ENCODE measurements around the gene MCCC2. TPM values are rescaled to one million over a fixed set of nuclear protein-coding genes. Genes with fewer than 3 reads are reported as not detected.
"Not testable (repeated sequence)": the region's sequence is repeated elsewhere in the genome, so short reads cannot be mapped to it uniquely, and the experiment has no call there.

Gene MCCC2
- total and polyA plus RNA-seq, 12 donors = 53.6 to 149 (median 123) TPM

DNA sequence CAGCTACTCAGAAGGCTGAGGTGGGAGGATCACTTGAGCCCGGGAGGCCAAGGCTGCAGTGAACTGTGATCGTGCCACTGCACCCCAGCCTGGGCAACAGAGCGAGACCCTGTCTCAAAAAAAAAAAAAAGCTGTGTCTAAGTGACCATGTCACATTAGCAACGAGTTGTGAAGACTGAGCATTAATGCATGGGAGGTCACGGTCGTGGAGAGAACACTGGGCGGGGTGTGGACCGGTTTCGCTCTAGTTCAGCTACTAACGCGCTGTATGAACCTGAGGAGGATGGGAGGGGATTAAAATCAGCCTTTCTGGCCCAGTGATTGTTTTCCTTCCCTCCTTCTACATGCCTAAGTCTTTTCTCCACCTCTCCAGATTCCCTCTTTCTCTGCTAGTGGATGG is 75.2 kb downstream of the MCCC2 start:
- intact Hi-C loops (cut with DNase I) = no loop called here
- Histone ChIP-seq H3K27me3 (no peaks in the 10 kb centered on the region), H3K36me3 (peaks cover 0 to 13% (median 4%) of the 10 kb centered on the region in 9 donors), H3K4me1 (no peaks in the 10 kb centered on the region), H3K4me3 (no peak overlapping the region), H3K9me3 (no peaks in the 10 kb centered on the region), H3K27ac (no peak overlapping the region)
- TF ChIP-seq, protein P1, sequence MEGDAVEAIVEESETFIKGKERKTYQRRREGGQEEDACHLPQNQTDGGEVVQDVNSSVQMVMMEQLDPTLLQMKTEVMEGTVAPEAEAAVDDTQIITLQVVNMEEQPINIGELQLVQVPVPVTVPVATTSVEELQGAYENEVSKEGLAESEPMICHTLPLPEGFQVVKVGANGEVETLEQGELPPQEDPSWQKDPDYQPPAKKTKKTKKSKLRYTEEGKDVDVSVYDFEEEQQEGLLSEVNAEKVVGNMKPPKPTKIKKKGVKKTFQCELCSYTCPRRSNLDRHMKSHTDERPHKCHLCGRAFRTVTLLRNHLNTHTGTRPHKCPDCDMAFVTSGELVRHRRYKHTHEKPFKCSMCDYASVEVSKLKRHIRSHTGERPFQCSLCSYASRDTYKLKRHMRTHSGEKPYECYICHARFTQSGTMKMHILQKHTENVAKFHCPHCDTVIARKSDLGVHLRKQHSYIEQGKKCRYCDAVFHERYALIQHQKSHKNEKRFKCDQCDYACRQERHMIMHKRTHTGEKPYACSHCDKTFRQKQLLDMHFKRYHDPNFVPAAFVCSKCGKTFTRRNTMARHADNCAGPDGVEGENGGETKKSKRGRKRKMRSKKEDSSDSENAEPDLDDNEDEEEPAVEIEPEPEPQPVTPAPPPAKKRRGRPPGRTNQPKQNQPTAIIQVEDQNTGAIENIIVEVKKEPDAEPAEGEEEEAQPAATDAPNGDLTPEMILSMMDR (IDR thresholded peaks at IDR 0.05) = no peak
- DNase-seq (no peak), ATAC-seq (no peak)
- 93 to 94% methylated on average over 11 of the region's 11 CpGs for WGBS, 2 donors

DNA sequence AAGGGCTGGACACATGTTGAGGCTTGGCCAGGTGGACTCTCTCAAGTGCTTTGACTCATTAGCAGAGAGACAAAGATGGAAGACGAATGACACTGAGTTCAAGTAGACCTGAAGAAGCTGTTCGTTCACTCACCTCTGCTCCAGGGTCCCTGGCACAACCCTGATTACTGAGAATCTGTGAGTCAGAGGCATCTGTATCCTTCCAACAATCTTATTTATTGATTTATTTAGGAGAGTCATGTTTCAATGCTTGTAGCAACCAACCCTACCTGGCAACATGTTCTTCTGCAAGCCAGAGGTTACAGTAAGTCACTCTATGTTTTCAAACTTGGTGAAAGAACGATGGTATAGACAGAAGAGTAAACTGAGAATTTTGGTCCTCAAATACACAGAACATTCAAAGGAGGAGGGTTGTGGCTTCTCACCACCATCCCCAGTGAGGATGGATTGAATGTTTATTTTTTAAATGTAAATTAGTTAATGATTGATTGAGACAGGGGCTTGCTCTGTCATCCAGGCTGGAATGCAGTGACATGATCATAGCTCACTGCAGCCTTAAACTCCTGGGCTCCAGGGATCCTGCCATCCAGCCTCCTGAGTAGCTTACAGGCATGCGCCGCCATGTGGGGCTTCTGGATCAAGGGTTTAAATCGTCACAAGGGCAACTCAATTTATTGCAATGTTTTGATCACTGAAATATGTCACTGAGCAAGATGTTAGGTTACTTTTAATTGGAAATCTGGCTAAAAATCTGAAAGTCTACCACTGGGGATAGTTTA is 76.2 kb downstream of the MCCC2 start:
- no peaks in the 10 kb centered on the region for H3K9me3 ChIP-seq
- intact Hi-C loops (cut with DNase I) = no loop called here
- H3K27me3 ChIP-seq = no peaks in the 10 kb centered on the region
- no peaks in the 10 kb centered on the region for H3K4me1 ChIP-seq
- peaks cover 0 to 3% (median 0%) of the 10 kb centered on the region in 9 donors for H3K36me3 ChIP-seq
- WGBS, 2 donors = 86 to 90% methylated on average over 6 of the region's 6 CpGs
- no peak overlapping the region for H3K27ac ChIP-seq
- TF ChIP-seq, protein P1 (IDR thresholded peaks at IDR 0.05) = no peak
- DNase-seq (no peak), ATAC-seq (no peak)
- H3K4me3 ChIP-seq = no peak overlapping the region

DNA sequence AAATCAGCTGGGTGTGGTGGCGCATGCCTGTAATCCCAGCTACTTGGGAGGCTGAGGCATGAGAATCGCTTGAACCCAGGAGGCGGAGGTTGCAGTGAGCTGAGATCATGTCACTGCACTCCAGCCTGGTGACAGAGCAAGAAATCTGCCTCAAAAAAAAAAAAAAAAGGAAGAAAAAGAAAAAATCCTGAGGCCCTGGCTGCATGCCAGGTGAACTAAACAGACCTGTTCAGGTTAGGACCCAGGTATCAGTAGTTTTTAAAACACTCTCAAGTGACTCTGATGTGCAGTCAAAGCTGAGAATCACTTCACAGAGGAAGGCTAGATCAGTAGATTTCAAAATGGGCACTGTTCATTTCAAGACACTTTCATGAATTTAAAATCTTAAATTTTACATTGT is 77.5 kb downstream of the MCCC2 start:
- 95 to 98% methylated on average over 3 of the region's 3 CpGs for WGBS, 2 donors
- intact Hi-C loops (cut with DNase I); H3K9me3 ChIP-seq; H3K36me3 ChIP-seq; H3K4me1 ChIP-seq; H3K27me3 ChIP-seq; DNase-seq; H3K4me3 ChIP-seq; H3K27ac ChIP-seq; ATAC-seq: not testable (repeated sequence)

DNA sequence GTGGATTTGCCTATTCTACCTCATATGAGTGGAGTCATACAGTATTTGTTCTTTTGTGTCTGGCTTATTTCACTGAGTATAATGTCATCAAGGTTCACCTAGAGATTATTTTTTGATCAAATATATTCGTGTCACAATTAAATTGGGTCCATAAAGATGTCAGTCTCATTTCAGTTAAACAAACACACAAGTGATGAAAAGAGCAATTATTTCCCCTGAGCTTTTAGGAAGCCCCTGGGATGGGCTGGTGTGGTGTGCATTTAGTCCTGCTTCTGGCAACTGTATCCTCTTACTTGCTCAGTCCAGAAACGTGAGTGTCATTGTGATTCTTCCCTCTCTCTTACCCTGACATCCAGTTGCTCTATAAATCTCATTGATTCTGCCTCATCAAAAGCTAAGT is 79.2 kb downstream of the MCCC2 start:
- 46 to 56% methylated on average over 2 of the region's 2 CpGs for WGBS, 2 donors
- Histone ChIP-seq H3K36me3 (no peaks in the 10 kb centered on the region), H3K4me3 (no peak overlapping the region), H3K27ac (no peak overlapping the region), H3K9me3 (no peaks in the 10 kb centered on the region), H3K4me1 (no peaks in the 10 kb centered on the region), H3K27me3 (no peaks in the 10 kb centered on the region)
- no peak for ATAC-seq
- TF ChIP-seq, protein P1 (IDR thresholded peaks at IDR 0.05) = no peak
- intact Hi-C loops (cut with DNase I) = no loop called here
- DNase-seq = no peak

DNA sequence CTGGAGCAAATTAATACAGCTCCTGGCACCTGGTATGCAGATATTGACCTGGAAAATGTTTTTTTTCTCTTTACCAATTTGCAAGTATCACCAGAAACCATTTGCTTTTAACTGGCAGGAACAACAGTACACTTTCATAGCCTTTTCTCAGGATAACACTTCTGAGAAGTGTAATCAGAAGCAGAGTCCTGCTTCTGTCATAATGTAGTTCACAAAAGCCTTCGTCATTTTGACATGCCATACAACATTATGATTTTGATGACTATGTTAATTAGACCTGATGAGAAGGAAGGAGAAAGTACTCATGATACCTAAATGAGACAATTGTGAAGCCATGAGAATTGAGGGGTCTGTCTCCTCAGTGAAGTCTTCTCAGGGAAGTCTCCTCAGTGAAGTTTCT is 90.8 kb downstream of the MCCC2 start:
- ATAC-seq (no peak), DNase-seq (no peak)
- Histone ChIP-seq H3K27ac (no peak overlapping the region), H3K36me3 (no peaks in the 10 kb centered on the region), H3K4me3 (no peak overlapping the region), H3K4me1 (no peaks in the 10 kb centered on the region), H3K27me3 (peaks cover 0 to 30% (median 11%) of the 10 kb centered on the region in 7 donors), H3K9me3 (no peaks in the 10 kb centered on the region)
- TF ChIP-seq, protein P1 (IDR thresholded peaks at IDR 0.05) = no peak
- 80 to 98% methylated on average over 1 of the region's 1 CpG for WGBS, 2 donors
- intact Hi-C loops (cut with DNase I) = no loop called here

Data from heart right ventricle (tissue), 16 donors.